Activated CD4-positive, CD25-positive, alpha-beta regulatory T cell (primary cell): ENCODE measurements around the gene RFX5.
A peak's percentile ranks its signal among the peaks of the same experiment; 100 is the strongest.
"Not testable (repeated sequence)": the region's sequence is repeated elsewhere in the genome, so short reads cannot be mapped to it uniquely, and the experiment has no call there.

Experiments
- DNase-seq, 4 experiments: peaks; one replicate each; lab custom pipeline; 2025; lab: John Stamatoyannopoulos, UW

RFX5 gene

DNA sequence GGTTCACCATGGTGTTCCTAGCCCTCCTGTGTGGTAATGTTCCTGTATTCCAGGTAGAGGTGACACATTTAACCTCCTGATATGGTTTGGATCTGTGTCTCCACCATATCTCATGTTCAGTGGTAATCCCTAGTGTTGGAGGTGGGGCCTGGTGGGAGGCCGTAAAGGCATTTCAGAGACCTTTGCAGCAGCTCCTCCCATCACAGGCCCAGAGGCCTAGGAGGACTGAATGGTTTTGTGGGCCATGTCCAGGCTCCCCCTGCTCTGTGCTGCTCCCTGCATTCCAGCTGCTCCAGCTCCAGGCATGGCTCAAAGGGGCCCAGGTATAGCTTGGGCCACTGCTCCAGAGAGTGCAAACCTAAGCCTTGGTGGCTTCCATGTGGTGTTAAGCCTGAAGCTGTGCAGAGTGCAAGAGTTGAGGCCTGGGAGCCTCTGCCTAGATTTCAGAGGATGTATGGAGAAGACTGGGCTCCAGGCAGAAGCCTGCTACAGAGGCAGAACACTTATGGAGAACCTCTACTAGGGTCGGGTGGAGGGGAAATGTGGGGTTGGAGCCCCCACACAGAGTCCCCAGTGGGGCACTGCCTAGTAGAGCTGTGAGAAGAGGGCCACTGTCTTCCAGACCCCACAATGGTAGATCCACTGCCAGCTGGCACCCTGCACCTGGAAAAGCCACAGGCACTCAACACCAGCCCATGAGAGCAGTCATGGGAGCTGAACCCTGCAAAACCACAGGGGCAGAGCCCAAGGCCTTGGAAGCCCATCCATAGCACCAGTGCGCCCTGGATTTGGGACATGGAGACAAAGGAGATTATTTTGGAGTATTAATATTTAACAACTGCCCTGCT is 15.5 kb upstream of the RFX5 start:
- no peak for DNase-seq

DNA sequence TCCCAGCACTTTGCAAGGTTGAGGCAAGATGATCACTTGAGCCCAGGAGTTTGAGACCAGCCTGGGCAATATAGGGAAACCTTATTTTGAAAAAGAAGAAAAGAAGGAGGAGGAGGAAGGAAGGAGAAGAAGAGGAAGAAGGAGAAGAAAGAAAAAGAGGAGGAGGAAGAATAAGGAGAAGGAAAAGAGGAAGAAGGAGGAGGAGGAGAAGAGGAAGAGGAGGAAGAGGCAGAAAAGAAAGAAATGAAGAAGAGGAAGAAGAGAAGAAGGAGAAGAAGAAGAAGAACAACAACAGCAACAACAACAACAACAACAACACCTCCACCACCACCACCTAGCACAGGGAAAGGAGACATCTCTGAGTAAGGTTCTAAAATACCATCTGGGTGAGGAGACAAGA is 14.8 kb upstream of the RFX5 start:
- no peak for DNase-seq

DNA sequence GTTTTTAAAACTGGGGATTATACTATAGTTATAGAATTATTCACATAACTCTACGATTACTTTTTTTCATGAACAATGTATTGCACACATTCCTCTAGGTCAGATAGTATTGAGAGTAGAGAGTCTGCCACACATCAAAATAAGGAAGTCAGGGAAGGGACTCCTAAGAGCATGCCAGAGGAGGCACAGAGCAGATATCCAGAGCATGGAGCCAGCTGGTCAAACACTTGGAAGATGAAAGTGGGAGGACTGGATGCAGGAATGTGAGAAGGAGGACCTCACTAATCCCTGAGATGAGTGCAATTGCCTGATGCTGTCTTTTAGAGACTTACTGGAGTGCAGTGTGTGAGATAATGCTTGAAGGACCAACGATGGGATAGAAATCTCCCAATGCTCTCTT is 9.6 kb upstream of the RFX5 start:
- no peak for DNase-seq

DNA sequence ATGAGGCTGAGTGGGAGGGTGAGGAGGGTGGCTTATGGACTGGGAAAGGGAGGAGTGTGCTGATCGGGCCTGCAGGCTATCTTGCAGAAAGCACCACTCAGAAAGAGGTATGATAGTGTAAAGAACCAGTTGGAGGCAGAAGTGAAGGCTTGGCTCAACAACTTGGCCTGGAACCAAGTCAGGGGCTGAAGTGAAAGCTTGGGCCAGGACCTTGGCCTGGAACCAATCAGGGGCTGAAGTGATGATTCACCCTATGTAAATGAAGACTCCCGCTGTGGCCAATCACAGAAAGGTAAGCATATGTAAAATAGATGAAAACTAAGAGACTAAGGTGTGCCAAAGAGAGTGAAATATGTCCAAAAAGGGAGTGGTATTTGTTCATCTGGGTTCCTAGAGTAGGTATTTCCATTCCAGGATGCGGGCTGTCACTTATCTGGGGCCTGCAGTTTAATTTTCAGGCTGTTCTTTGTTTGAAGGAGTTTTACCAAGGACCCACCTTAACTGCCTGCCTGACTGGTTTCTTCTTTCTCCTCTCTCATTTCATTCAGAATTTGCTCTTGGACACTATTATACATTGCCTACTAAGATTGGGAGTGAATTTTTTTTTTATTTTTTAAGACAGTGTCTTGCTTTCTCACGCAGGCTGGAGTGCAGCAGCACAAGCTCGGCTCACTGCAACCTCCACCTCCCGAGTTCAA is 5.1 kb upstream of the RFX5 start:
- no peak for DNase-seq

DNA sequence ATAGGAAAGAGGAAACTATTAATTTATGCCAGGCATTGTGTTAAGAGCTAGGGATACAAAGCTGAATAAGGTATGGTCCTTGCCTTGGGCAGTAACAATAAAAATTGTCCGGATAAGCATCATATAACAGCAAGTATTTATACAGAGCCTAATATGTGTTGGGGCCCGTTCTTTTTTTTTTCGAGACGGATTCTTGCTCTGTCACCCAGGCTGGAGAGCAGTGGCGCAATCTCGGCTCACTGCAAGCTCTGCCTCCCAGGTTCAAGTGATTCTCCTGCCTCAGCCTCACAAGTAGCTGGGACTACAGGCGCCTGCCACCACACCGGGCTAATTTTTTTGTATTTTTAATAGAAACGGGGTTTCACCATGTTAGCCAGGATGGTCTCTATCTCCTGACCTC is 3.3 kb upstream of the RFX5 start:
- DNase-seq = not testable (repeated sequence)

GRCh38 chr1:151347523-151348246 is 633 bp upstream of the RFX5 start:
- no peak for DNase-seq

DNA sequence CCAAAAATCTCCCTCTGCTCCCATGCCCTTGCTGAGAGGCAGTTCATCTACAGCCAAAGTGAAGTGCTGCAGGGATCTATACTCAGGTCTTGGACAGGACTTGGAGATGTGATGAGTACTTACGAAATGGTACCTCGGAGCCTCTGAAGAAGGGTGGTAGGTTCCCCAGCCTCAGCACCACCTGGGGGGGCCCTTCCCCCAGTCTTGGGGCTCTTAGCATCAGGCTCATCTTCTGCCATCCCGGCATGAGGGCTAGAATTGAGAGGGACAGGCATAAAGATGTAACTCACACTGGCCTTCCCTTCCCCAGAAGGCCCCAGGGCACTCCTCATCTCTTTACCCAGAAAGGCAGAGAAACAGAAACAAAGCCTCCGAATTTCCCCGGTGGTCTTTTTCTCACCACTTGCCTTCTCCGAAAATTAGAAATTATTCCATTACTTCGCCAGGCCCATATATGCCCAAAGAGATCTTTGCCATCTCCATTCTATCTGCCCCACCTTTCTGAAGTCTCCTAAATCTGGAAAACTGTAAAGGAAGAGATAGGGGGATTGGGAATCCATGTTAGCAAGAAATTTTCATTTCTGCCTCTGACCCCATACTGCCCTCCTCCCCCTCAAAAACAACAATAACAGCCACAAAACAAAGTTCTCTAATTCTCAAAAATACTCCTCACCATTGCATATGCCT is 827 bp downstream of the RFX5 start:
- no peak for DNase-seq

DNA sequence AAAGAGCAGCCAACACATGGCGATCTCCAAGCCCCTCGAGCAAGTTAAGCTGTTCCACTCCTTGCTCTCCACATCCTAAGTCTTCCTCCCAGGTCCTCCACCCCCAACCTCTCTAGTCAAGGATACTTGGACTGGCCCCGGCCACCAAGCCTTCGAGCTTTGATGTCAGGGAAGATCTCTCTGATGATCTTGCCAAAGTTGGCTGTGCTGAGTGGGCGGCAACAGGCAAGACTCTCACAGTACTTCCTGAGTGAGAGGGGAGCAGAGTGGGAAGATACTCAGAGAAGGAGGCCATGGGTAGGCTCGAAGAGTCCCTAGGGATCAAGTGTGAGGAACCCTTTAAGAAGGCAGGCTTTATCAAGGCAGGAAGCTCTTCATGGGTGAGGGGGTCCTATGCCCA is 2.8 kb downstream of the RFX5 start:
- DNase-seq = no peak

DNA sequence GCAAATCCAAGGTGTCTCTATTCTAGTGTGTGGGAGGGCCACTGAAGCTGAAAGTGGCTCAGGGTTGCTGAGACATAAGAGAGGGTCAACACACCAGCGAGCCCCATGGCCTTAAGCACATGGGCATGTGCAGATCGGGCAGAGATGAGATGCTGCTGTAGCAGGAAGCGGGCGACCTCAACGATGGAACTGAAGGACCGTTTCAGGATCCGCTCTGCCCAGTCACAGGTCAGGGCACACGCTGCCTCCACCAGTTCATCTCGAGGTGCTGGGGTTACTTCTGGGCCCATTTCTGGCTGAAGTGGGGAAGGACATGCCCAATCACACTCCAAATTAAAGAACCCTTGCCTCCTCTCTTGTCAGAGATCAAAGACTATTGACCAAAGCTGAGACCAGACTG is 3.5 kb downstream of the RFX5 start:
- DNase-seq = no peak

DNA sequence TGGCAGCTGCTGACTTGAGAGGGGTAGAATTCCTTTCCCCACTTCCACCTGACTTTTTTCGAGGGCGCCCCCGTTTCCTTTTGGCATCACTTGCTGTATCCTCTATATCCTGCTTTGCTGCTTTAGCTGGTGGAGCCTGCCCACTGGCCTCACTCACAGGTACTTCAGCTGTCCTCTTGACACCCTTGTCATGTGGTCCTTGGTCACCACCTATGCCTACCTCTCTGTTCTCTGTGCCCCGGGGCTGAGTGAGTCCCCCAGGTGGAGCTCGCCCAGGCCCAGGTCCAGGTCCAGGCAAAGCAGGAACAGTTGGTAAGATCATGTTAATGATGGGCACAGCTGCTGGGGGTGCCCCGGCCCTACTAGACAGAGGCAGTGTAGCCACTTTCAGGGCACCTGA is 4.5 kb downstream of the RFX5 start:
- DNase-seq = no peak

DNA sequence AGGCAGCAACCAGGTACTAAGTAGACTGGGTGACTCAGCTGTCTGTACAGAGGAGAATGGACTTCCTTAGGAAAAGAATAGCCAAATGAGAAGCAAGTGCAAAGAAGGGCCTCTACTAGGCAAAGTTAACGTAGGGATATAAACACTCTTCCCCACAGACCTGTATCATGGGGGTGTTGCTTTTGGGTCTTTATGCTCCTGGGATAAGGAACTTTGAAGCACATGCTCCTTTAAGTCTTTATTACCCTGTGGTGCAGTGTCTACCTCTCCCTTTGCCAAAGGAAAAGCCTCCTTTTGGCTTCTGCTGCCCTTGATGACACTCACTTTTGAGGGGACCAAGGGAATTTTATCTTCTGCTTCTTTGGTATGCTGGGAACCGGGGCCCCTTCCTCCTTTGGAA is 5.0 kb downstream of the RFX5 start:
- DNase-seq = no peak

DNA sequence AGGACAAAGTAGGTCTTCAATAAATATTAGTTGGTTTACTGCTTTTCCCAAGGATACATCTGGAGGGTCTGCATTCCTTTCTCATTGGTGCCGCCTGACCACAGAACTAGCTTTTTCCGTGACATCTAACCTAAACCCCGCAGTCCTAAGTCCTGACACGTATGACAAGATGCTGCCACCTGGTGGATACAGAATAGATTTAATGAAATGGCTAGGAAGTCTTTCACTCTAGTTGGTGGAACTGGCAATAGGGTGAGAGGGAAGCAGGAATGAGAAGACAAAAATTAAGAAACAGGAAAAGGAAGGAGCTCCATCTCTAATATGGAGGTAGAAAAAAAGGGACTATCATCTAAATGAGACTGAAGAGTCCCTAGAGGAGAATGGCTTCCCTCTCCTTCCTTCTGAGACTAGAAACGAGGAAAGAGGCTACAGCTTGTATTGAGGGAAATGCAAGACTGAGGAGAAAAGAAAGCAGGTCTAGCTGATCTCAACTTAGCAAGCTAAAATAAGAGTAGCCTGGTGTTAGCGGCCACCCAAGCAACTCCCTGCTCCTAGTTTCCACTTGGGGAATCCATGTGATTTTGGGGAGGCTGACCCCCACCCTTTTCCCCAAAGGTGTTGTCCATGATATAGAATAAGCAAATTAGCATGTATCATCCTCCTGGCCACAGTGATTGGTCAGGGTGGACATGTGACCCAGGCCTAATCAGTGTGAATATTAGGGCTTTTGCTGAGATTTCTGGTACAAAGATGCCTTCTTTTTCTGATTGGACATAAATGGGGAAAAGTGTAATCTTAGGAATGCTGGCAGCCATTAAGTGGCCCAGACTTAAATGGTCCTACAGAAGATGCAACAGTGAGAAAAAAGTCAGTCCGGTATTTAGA is 5.9 kb downstream of the RFX5 start:
- peak in 2 of 4 experiments; percentile 5 to 33 for DNase-seq

DNA sequence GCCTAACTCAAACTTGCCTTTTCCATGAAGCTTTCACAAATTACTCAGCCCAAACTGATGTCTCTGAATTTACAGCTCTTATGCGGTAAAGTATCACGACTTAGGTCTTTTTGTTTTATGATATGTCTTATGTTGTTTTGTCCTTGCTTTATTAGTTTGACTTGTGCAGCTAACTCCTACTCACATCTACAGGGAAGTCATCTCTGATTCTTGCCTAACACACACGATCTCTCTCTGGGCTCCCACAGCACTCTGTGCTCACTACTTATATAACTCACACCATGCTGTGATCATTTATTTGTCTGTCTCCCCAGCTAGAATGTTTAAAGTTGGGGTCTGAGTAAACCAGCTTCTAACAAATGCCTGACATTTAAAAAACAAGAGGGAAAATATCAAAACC is 10.5 kb downstream of the RFX5 start:
- DNase-seq = no peak

DNA sequence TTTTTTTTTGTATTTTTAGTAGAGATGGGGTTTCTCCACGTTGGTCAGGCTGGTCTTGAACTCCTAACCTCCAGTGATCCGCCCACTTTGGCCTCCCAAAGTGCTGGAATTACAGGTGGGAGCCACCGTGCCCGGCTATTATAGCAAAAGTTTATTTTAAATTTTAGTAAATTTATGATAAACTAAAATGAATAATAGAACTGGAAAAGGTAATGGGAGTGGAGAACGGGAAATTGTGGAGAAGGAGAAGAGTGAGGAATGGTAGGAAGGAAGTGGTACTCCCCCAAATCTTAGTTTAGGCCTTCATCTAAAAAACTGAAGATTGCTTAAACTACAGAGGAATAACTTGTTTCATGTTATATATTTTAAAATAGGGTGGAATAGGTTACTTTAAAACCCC is 12.2 kb downstream of the RFX5 start:
- no peak for DNase-seq

- DNase-seq = no peak
Observed at GRCh38 chr1:151327903-151328674, 19.0 kb downstream of the RFX5 start.

DNA sequence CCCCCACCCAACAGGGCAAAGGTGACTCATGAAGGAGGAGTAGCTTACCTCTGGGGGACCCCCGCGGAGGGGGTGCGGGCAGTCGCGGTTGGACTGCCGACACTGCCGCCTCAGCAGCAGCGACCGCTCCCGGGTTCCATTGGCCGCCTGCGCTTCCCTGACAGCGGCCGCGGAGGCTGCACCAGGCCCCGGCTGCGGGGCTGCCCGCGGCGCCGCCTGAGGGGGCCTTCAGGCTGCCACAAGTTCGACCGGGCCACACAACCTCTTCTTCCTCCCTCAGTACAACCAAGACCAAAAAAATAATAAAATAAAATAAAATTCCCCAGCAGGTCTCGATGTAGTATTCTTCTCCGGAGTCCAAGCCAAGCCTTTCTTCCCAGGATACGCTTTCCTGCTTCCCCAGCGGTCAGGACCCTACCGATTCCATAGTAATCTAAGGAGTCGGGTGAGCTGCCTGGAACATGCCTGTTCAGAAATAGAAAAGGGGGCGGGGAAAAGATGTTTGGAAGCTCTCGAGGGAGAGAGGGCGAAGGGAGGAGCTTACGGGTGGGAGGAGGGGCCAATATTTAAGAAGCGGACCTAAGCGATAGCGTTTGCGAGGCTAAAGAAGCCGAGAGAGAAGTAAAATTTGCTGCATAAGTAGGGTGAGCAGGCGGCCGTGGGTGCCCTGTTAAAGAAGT is 19.7 kb downstream of the RFX5 start, which contains the start of gene PI4KB:
Gene PI4KB (minus strand): TSS at position 194 of the 680 bp plus-strand sequence. CDS start 10,935 bp downstream, outside the sequence.
- DNase-seq = peak; percentile 58 to 72 (median 67)

DNA sequence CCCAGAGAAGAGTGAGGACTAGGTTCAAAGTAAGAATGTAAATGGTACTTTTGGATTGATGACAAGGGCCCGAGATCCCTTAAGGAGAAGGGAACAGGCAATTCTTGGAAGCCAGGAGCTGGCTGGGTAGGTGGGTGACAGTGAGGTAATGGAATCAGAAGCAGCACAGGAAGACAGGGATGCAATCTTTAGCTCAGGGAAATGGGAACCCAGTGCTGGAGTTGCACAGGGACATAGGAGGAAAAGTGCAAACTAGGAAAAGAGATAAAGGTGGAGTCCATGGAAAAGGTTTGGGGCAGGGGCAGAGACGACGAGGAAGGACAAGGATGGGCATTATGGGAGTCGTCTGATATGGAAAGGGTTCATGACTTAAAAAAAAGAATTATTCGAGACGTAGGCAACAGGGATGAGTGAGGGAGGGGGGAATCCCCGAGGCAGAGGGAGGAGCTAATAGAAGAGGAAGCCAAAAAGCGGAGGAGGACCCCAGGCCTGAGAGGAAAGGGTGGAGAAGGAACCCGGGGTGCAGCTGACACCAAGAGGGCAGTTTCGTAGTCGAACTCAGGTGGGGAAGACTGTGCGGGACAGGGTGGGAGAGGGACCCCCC is 20.3 kb downstream of the RFX5 start:
- DNase-seq = peak in 1 of 4 experiments; percentile 39

DNA sequence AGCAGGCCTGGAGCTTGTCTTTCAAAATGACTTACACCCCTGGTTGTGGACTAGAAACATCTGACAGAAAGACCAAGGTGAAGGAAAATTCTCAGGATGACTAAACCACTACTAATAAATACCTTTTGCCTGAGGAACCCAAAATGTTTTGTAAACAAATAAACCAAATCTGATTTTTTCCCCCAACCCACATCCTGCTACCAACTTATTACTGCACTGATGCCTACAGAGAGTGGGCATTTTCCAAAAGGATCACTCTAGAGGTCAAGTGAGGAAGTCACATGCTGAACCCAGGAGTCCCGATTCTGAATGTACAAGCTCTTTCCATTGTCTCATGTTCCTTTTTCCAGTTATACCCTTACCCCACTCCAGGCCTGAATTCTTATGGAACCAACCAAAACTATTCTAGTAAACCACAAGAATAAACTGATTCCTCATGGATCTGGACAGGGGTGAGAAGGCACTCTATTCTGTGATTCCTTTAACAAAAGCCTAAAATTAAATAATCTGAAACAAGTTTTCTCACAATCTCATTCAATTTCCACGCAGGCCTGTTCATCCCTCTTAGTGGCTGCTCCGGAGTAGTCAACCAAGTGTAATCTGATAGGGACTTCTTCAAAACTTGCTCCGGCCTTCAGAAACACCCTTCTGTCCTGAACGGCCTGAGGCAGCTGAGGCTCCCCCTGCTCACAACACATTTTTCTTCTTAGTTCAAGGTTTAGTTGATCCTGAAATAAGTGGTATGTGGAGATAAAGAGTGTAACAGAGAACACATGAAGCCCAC is 21.2 kb downstream of the RFX5 start:
- no peak for DNase-seq
